HG02870 (cell line): ENCODE data around the gene BRD4.

Experiments
- ATAC-seq: cut with Tn5 transposase; IDR thresholded peaks from one replicate; pipeline ENCODE4 v1.9.1; 2021; ENCODE audit warnings: mild to moderate bottlenecking, moderate library complexity; ENCODE audit not compliant: unreplicated experiment

The BRD4 gene

DNA sequence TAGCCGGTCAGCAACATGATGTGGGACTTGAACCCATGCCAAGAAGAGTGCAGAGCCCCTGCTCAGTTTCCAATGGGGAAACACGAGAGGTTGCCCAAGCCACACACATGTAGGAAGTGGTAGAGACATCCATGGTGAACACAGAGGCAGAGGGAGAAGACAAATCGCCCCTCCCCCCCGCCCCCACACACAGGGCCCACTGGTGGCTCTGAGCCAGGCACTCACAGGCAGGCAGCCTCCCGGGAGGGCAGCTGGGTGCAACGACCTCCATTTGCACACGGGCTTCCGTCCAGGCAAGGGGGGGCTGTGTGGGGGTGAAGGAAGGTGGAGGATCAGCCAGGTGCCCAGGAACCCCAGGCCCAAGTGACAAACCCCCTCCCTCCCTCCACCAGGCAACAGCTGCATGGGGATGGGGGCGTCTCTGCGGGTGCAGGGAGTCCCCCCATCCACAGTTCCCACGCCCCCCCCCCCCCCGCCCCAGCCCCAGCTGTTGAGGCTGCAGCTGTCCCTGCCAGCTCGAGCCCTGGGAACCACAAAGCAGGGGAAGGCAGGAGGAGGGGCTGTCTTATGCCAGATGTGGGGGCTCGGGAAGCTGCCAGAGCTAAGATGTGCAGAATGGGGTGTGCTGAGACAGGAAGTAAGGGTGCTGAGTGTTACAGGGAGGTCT, 134.9 kb downstream of the BRD4 start:
- no peak for ATAC-seq

DNA sequence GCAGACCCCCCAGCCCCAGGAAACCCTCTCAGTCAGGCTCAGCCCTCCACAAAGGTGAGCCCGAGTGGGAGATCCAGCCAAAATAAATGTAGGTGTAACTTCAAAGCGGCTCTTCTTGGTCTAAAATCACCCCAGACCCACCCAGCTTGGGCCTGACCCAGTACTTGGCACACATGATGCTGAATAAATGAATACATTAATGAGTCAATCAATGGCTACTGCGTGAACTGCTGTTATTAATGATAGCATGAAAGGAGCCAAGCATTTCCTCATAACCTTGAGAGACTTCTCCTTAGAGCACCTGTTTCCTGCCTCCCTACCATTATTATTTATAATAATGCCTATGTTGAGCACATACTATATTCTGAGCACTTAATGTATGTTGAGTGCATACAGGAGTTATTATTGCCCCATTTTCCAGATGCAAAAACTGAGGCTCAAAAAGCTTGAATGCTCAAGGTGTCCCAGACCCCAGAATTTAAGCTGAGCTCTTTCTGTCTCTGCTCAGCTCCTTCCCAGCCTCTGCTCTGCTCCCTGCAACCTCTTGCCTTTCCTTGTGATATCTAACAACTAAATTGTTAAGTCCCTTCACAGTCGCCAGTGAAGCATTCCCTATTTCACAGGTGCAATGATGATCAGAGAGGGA, 135.9 kb downstream of the BRD4 start:
- ATAC-seq = no peak

- ATAC-seq = no peak
Observed at GRCh38 chr19:15195371-15196334, 136.7 kb downstream of the BRD4 start.

DNA sequence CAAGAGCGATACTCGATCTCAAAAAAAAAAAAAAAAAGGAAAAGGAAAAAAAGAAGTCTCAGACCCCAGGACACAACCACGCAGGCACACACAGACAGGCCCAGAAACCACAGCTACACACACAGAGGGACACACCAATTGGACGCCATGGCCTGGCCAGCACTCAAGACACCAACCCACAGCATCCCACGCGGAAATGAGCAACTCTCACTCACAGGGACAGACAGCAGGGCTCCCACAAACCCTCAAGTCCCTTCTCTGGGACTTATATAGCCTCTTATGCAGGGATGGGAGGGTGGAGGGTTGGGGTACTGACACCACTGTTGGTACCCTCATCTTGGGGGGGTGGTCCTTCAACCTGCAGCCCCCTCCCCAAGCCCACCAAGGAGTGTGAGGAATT, 137.4 kb downstream of the BRD4 start:
- no peak for ATAC-seq

DNA sequence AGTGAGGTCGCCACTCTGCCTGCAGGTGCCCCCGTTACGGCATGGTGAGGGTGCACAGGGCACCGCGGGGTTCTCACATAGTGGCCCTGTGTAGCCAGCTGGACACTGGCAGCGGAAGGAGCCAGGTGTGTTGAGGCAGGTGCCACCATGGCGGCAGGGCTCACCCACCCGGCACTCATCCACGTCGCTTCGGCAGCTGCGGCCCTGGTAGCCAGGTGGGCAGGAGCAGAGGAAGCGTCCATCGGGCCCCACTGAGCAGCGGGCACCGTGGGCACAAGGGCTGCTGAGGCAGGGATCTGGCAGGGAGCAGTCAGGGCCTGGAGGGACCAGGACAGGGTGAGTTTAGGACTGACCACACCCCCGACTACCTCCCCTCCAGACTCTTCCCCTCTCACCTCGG, 140.4 kb downstream of the BRD4 start:
- no peak for ATAC-seq

GRCh38 chr19:15191514-15191913, 140.8 kb downstream of the BRD4 start:
- no peak for ATAC-seq

DNA sequence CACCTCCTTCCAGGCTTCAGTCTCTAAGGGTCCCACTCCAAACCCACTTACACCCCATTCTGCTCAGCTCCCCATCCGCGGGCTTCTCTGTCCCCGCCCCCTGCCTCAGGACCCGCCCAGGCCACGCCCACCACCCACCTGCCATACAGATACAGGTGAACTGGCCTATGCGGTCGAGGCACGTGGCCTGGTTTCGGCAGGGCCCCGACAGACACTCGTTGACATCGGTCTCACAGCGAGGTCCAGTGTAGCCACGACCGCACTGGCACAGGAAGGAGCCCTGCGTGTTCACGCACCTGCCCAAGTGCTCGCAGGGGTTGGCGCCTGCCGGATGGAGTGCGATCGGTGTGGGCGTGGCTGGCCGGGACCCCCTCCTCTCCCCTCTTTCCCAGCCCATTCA, 143.5 kb downstream of the BRD4 start:
- ATAC-seq = no peak

DNA sequence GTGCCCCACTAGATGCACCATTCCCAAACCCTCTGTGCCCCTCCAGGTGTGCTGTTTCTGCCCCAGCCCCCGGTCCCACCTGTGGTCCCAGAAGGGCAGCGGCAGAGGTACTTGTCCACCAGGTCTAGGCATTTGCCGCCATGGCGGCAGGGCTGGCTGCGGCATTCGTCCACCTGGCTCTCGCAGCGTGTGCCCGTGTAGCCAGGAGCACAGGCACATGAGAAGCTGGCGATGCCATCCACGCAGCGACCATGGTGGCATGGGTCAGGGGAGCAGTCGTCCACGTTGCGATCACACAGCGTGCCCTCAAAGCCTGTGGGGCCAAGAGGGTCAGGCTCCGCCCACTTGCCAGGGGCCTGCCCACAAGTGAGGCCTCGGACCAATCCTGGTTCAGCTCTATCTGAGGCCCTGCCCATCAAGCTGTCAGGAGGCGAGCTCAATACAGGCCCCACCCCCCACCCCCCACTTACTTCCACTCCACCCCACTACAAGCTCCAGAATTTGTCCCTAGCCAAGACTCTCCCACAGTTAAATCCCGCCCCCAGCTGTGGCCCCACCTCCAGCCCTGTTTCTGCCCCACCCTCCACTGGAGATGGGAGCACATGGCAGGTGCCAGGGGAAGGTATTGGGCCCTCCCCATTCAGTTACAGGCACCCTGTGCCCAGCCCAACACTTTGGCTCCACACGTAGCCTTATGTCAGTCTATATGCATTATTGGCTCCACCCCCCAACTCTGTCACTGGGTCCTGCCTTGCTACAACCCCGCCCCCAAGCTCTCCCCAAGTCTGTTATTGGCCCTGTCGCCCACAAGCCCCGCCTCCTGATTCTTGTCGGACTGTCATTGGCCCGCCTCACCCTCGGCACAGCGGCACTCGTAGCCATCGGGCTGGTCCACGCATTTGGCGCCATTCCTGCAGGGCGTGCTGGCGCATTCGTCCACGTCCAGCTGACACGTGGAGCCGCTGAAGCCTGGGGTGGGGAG, 145.0 kb downstream of the BRD4 start:
- no peak for ATAC-seq
